HepG2 (cell line): ENCODE measurements around the gene DHX30. TPM values are rescaled to one million over a fixed set of nuclear protein-coding genes. Genes with fewer than 3 reads are reported as not detected.

ENCODE experiments used
- AGO1 ChIP-seq: fragments of 200-400 bp; formaldehyde crosslinking; IDR thresholded peaks from 2 replicates; pipeline ENCODE4 v1.6.1; 2017; ENCODE audit warnings: mild to moderate bottlenecking, low read depth, low read length, moderate library complexity; ENCODE audit not compliant: poor library complexity, severe bottlenecking
- ATF6 ChIP-seq: sonication (generic); formaldehyde crosslinking; conservative IDR thresholded peaks from 2 replicates; pipeline ENCODE4 v1.4.0; 2020; ENCODE audit warnings: missing genetic modification reagents
- CCAR2 ChIP-seq: fragments of 200-400 bp; formaldehyde crosslinking; optimal IDR thresholded peaks from 2 replicates; pipeline ENCODE3; 2018; ENCODE audit warnings: low read depth, mild to moderate bottlenecking, low read length, moderate library complexity
- CSRNP1 ChIP-seq: sonication (generic); formaldehyde crosslinking; IDR thresholded peaks from 2 replicates; pipeline ENCODE4 v1.8.1; 2023; ENCODE audit warnings: mild to moderate bottlenecking, missing genetic modification reagents
- GTF3A ChIP-seq: sonication (generic); formaldehyde crosslinking; conservative IDR thresholded peaks from 2 replicates; pipeline ENCODE4 v1.4.0; 2020; ENCODE audit warnings: mild to moderate bottlenecking, missing genetic modification reagents
- HNRNPLL ChIP-seq: fragments of 200-400 bp; formaldehyde crosslinking; IDR thresholded peaks from 2 replicates; pipeline ENCODE4 v1.6.1; 2017; ENCODE audit warnings: mild to moderate bottlenecking, low read depth, low read length; ENCODE audit not compliant: poor library complexity, severe bottlenecking
- KLF9 ChIP-seq: IDR thresholded peaks from 2 replicates; pipeline ENCODE4 v1.6.1; 2016; ENCODE audit warnings: low read depth
- KMT2B ChIP-seq: IDR thresholded peaks from 2 replicates; pipeline ENCODE4 v1.6.1; 2016; ENCODE audit warnings: missing genetic modification reagents, missing compliant biosample characterization
- NAIF1 ChIP-seq: sonication (generic); formaldehyde crosslinking; IDR thresholded peaks from 2 replicates; pipeline ENCODE4 v1.5.0; 2020; ENCODE audit warnings: mild to moderate bottlenecking, missing genetic modification reagents, borderline replicate concordance
- SP2 ChIP-seq: sonication (generic); formaldehyde crosslinking; IDR thresholded peaks from 2 replicates; pipeline ENCODE4 v1.5.1; 2020; ENCODE audit warnings: mild to moderate bottlenecking, missing genetic modification reagents
- STAT5B ChIP-seq: sonication (generic); formaldehyde crosslinking; IDR thresholded peaks from 2 replicates; pipeline ENCODE4 v1.4.0; 2020; ENCODE audit warnings: missing genetic modification reagents
- SUZ12 ChIP-seq: fragments of 150-350 bp; IDR thresholded peaks from 2 replicates; pipeline ENCODE4 v1.6.1; 2014; ENCODE audit warnings: low read depth, low read length
- TP53 ChIP-seq: sonication (generic); formaldehyde crosslinking; conservative IDR thresholded peaks from 2 replicates; pipeline ENCODE4 v1.4.0; 2020; ENCODE audit warnings: missing genetic modification reagents
- ZBTB33 ChIP-seq: sonication (generic); formaldehyde crosslinking; IDR thresholded peaks from 2 replicates; pipeline ENCODE4 v1.4.0; 2020; ENCODE audit warnings: missing genetic modification reagents
- ZBTB39 ChIP-seq: sonication (generic); formaldehyde crosslinking; IDR thresholded peaks from 2 replicates; pipeline ENCODE4 v1.5.0; 2020; ENCODE audit warnings: missing genetic modification reagents
- ZFP62 ChIP-seq: sonication (generic); formaldehyde crosslinking; IDR thresholded peaks from 2 replicates; pipeline ENCODE4 v1.4.0; 2020; ENCODE audit warnings: missing genetic modification reagents
- ZNF44 ChIP-seq: sonication (generic); formaldehyde crosslinking; IDR thresholded peaks from 2 replicates; pipeline ENCODE4 v1.5.1; 2020; ENCODE audit warnings: mild to moderate bottlenecking, missing genetic modification reagents
- ZNF614 ChIP-seq: IDR thresholded peaks from 2 replicates; pipeline ENCODE4 v1.6.1; 2018; ENCODE audit warnings: missing biosample characterization, missing genetic modification reagents, inconsistent platforms, borderline replicate concordance
- ZNF619 ChIP-seq: sonication (generic); formaldehyde crosslinking; IDR thresholded peaks from 2 replicates; pipeline ENCODE4 v1.4.0; 2020; ENCODE audit warnings: mild to moderate bottlenecking, missing genetic modification reagents
- ZNF839 ChIP-seq: sonication (generic); formaldehyde crosslinking; IDR thresholded peaks from 2 replicates; pipeline ENCODE4 v1.4.0; 2020; ENCODE audit warnings: missing genetic modification reagents, mild to moderate bottlenecking, borderline replicate concordance
- ZNF850 ChIP-seq: sonication (generic); formaldehyde crosslinking; conservative IDR thresholded peaks from 2 replicates; pipeline ENCODE4 v1.9.0; 2021; ENCODE audit warnings: mild to moderate bottlenecking, missing genetic modification reagents
- ZNF883 ChIP-seq: sonication (generic); formaldehyde crosslinking; IDR thresholded peaks from 2 replicates; pipeline ENCODE4 v1.5.1; 2020; ENCODE audit warnings: mild to moderate bottlenecking, missing genetic modification reagents; ENCODE audit errors: not compliant biosample characterization
- polyA plus RNA-seq, 8 experiments: library from polyadenylated mRNA; depleted of rRNA in 3 of 8; stranded (reverse) in 7 of 8; unstranded in 1 of 8; fragments of >200 nt; fragmentation: Illumina TruSeq in 4 of 8; extraction: Trizol in 4 of 8; gene quantifications; 2 replicates each; pipeline versions ENCODE4 v1.2.1 to v1.2.3, GENCODE V29; 2011 to 2016; ENCODE audit warnings: low read depth in 4 of 8, missing spikeins in 1 of 8, mixed read lengths in 1 of 8; ENCODE audit not compliant: insufficient read depth in 1 of 8
- total RNA-seq, 5 experiments: library from RNA; depleted of rRNA; stranded (reverse); fragments of >200 nt; fragmentation: Illumina TruSeq; extraction: Trizol; gene quantifications; 2 replicates each; pipeline ENCODE4 v1.2.3, GENCODE V29; 2016; ENCODE audit warnings: low read depth in 1 of 5

DHX30 gene
- total and polyA plus RNA-seq, 2 of the 13 experiments (the other 11 are each of a cell fraction or from before 2014, with no cell fraction given): 30.6 to 59.4 TPM

GRCh38 chr3:47802734-47803479, at the start of gene DHX30 (continued):
- no peak for TF ChIP-seq ZNF850 (CRISPR knock-in tag)
- no peak for TF ChIP-seq CCAR2
- TF ChIP-seq ZNF619: no peak
- no peak for TF ChIP-seq KLF9 (CRISPR knock-in tag)
- TF ChIP-seq SUZ12: peak; percentile 52; the same call in 1 of the 2 replicates
- TF ChIP-seq SP2 (CRISPR knock-in tag): peak; percentile 84
- no peak for TF ChIP-seq ZBTB33
- TF ChIP-seq ZNF883 (CRISPR knock-in tag): peak; percentile 48
- no peak for TF ChIP-seq NAIF1 (CRISPR knock-in tag)
- TF ChIP-seq HNRNPLL: peak; percentile 72
- TF ChIP-seq ZNF614: no peak
- TF ChIP-seq ZBTB39 (CRISPR knock-in tag): no peak
- 0 out of 2 replicates have a peak, but pooled peaks have one; percentile 30 for TF ChIP-seq ATF6 (CRISPR knock-in tag)
- no peak for TF ChIP-seq GTF3A (CRISPR knock-in tag)
- no peak for TF ChIP-seq ZFP62 (CRISPR knock-in tag)
- TF ChIP-seq TP53 (CRISPR knock-in tag): no peak
- peak; percentile 73; the same call in 1 of the 2 replicates for TF ChIP-seq ZNF839 (CRISPR knock-in tag)
- no peak for TF ChIP-seq STAT5B
- TF ChIP-seq ZNF44: no peak
- TF ChIP-seq CSRNP1 (CRISPR knock-in tag): peak; percentile 76
- TF ChIP-seq KMT2B (CRISPR knock-in tag): peak; percentile 44; the same call in 1 of the 2 replicates
- no peak for TF ChIP-seq AGO1
